Inferior parietal cortex (tissue), 1 donor: ENCODE results near the gene ZNF837.
A peak's percentile ranks its signal among the peaks of the same experiment; 100 is the strongest.
"Not testable (repeated sequence)": the region's sequence is repeated elsewhere in the genome, so short reads cannot be mapped to it uniquely, and the experiment has no call there.

Experiments used
- DNase-seq: peaks from one replicate; pipeline ENCODE4 v3.0.0-alpha.2; 2016; ENCODE audit errors: extremely low spot score

ZNF837 gene

DNA sequence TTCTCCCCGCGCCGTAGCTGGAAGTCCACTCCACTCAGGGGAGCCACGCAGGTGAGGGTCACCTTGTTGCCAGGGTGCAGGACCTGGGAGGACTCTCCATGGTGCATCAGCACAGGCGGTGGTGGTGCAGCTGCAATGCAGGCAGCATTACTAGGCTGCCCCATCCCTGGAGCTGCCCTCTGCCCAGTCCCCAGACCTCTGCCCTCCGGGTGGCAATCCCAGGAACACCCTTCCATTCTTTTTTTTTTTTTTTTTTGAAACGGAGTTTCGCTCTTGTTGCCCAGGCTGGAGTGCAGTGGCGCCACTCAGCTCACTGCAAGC is 29.3 kb downstream of the ZNF837 start:
- DNase-seq: no peak

DNA sequence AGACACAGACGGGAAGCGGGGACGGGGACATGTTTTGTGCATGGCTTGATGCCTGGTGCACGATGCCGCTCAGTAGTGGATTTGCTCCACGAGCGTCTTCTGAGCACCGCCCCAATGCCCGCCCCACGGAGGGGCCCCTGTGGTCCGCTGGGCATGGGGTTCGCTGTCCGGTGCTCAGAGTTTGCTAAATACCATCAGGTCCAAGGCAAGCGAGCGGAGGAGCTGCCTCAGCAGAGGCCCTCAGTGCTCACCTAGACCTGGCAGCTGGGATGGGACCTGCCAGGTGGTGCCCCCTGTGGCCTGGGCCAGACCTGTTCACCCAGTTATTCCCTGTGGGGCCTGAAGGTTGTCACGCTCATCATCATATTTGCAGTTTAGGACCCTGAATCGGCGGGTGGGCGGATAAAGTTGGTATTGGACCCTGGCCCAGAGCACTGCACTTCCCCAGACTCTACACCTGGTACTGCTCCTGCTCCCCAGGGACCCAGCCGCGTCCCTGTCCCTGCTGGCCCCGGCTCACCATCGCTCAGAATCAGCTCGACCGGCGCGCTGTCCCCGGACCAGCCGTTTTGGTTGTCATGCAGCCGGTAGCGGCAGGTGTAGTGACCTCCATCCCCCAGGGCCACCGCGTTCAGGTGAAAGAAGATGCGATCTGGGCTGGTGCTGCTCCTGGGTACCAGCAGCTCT is 29.8 kb downstream of the ZNF837 start:
- no peak for DNase-seq

DNA sequence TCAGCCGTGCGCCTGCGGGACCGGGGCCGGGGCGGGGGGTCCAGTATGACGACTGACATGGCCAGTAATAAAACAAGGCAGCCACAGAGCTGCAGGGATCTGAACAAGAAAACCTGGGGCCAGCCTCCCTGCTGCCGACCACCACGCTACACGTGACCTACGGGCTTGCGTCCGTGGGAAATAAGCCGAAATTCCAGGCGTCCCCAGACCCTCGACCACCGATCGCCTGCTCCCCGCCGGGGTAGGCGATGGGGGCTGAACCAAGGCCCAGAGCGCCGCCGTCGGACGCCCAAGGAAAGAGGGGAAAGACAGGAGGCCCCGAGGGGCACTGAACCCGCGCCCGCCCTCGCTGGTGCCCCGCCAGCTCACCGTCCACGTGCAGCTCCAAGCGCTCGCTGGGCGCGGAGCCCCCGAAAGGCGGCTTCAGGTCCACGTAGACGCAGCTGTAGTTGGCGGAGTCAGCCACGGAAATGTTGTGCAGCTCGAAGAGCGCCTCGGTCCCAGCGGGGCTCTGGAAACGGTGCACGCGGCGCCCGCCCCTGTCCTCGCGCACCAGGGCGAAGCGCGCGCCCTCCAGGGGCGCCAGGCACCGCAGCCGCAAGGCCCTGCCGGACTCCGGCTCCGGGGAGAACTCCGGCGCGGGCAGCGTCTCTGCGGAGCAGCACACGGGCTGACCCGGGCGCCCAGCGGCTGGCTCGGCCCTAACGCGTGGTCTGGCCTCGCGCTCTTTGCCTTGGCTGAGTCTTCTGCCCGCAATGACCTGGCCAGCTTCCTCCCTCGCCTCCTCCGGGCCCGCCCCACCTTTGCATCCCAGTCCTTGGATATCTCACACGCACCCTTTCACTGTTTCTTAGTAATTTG is 30.6 kb downstream of the ZNF837 start:
- DNase-seq: no peak

DNA sequence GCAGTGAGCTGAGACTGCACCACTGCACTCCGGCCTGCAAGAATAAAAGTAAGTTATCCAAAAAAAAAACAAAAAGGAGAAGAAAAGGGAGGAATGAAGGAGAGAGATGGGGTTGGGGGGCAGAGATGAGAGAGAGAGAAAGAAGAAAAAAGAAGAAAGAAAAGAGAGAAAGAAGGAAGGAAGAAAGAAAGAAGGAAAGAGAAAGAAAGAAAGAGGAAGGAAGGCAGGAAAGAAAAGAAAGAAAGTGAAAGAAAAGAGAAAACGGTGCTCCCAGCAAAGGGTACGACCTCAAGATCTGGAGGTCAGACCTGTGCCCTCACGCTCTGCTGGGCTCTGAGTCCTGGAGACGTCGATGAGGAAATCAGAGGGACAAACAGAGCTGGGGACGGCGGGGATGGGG is 31.2 kb downstream of the ZNF837 start:
- DNase-seq: no peak

DNA sequence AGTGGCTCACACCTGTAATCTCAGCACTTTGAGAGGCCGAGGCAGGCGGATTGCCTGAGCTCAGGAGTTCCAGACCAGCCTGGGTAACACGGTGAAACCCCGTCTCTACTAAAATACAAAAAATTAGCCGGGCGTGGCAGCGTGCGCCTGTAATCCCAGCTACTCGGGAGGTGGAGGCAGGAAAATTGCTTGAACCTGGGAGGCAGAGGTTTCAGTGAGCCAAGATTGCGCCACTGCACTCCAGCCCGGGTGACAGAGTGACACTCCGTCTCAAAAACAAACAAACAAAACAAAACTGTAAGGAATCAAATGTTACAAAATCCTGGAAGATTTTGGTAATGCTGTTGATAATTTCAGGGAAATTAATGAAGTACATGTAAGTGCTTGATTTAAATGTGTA is 32.8 kb downstream of the ZNF837 start:
- DNase-seq: not testable (repeated sequence)

DNA sequence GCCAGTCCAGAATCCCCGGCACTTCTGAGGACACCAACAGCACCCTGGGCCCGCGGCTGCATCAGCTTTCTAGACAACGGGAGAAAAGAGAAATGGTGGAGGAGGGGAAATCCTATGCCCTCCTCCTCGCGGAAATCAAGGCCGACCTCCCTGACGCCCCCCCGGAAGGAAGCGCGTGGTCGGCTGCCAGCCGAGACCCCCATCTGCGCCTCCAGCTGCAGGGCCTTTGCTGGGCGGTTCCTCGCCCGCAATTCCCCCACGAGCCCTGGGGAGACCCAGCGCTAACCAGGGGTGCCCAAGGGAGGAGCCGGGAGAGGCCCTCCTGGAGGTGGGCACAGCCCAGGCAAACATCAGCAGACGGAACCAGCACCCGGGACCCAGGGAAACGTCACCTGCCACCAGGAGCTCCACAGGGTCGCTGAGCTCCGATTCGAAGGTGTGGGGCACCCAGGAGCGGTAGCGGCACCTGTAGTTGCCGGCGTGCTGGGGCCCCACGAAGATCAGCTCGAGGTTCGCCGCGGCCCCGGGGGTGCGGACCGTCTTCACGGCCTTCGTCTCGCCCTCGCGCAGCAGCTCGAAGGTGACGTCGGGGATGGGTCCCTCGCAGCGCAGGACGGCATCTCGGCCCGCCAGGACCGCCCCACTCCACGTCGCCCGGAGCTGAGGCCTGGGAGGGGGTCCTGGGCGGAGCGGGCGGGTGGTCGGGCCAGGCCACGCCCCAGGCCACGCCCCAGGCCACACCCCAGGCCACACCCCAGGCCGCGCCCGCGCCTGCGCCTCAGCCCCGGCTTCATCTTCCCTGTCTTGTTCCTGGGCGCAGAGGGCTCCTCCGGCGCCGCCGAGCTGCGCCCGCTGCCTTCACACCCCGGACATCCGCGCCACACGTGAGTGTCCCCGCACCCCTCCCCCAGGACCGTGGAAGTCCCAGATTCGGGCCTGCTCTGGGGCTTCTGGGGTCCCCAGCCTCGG is 33.6 kb downstream of the ZNF837 start:
- DNase-seq: peak; percentile 70

DNA sequence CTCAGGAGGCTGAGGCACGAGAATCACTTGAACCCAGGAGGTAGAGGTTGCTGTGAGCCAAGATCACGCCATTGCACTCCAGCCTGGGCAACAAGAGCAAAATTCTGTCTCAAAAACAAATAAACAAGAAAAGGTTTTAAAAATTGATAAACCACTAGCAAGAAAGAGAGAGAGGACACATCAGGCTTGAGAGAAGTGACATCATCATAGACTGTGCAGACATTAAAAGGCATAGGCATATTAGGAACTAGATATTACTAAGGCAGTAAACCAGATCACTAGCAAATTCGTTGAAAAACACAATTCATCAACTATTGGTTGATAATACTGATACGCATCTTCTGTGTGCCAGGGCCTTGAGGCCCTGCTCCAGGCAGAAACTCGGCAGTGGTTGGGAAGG is 35.3 kb downstream of the ZNF837 start:
- DNase-seq: no peak

DNA sequence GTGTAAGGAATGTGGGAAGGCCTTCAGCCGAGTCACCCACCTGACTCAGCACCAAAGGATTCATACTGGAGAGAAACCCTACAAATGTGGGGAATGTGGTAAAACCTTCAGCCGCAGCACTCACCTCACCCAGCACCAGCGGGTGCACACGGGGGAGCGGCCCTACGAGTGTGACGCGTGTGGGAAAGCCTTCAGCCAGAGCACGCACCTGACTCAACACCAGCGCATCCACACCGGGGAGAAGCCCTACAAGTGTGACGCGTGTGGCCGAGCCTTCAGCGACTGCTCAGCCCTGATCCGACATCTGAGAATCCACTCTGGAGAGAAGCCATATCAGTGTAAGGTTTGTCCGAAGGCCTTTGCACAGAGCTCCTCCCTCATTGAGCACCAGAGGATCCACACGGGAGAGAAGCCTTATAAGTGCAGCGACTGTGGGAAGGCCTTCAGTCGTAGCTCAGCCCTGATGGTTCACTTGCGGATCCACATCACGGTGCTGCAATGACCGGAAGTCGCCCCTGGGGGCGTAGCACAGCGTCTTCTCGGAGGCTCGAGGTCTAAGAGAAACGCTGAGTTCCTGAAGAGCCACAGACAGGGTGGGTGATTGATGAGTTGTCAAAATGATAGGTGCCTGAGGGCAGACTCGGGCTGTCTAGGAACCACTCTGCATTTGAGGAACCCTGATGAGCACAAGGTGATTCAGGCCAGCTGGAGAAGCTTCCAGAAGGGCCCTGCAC is 41.8 kb downstream of the ZNF837 start:
- DNase-seq: no peak

DNA sequence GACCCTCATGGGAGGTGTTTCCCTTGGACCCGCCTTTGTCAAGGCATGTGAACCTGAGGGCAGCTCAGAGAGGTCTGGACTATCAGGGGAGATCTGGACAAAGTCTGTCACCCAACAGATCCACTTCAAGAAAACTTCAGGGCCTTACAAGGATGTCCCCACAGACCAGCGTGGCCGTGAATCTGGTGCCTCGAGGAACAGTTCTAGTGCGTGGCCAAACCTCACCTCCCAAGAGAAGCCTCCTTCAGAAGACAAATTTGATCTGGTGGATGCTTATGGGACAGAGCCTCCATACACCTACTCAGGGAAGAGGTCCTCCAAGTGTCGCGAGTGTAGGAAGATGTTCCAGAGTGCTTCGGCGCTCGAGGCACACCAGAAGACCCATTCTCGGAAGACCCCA is 42.5 kb downstream of the ZNF837 start:
- no peak for DNase-seq

DNA sequence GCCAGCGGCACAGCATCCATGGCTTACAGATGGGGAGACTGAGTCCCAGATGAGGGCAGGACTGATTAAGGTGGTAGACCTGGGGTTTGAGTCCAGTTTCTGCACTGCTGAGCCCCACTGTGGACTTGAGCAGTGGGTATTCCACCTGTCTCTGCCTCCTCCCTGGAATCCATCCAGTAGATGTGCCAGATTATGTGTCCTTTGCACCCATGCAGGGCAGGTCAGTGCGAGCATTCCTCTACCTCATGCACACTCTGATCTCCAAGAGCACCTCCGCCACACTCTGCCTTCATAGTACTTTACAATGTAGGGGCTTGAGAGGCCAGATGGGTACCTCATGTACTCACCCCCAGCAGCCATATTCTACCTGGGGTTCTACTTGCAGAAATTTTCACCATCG is 44.0 kb downstream of the ZNF837 start:
- DNase-seq: no peak

DNA sequence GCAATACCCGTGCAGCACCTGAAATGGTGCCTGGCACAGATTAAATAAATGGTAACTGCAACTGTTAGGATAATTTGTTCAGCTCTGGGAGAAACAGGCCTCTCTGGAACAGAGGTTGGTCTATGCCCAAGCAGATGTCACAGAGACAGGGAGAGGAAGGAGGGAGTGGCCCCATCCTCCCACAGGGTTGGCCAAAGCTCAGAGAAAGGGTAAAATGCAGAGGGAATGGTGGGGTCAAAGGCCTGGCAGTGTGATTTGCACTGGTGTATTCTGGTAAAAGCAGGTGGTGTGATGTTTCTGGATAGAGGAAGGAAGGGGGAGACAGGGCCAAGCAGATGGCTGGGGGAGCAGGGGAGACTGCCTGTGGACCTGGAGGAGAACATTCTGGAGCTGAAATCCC is 44.6 kb downstream of the ZNF837 start:
- DNase-seq: no peak

DNA sequence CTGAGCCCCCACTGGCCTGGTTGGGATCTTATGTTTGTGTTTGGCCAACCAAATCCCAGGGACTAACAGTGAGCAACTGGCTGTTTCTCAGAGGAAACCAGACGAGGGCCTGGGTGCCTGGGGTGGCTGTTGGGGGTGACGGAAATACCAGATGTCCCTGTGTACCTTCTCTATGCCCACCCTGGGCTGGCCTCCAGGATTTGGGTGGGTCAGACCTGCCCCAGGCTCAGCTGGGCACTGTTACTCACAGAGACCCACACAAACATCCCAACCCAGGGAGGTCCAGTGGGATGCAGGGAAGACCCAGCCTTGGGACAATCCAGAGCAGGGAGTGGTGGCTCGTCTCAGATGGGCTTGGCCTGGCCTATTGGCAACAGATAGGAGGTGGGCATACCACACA is 45.2 kb downstream of the ZNF837 start:
- DNase-seq: no peak

DNA sequence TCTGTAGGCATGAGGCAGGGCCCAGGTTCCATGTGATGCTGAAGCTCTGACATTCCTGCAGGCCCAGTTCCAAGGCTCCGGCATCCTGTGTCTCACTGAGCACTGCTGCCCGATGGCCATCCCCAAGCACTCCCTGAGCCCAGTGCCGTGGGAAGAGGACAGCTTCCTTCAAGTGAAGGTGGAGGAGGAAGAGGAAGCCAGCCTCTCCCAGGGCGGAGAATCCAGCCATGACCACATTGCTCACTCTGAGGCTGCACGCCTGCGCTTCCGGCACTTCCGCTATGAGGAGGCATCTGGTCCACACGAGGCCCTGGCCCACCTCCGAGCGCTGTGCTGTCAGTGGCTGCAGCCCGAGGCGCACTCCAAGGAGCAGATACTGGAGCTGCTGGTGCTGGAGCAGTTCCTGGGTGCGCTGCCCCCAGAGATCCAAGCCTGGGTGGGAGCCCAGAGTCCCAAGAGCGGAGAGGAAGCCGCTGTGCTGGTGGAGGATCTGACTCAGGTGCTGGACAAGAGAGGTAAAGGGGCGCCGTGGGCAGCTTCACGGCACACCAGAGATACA is 46.1 kb downstream of the ZNF837 start:
- DNase-seq: no peak

DNA sequence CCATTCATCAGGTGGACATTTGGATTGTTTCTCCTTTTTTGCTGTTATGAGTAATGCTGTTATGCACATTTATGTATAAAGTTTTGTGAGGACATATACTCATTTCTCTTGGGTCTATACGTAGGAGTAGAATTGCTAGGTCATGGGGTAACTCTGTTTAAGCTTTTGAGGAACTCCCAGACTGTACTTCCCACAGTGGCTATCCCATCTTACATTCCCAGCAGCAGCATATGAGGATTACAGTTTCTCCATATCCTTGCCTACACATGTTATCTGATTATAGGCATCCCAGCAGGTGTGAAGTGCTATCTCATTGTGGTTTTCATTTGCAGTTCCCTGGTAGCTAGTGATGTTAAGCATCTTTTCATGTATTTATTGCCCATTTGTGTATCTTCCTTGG is 48.1 kb downstream of the ZNF837 start:
- no peak for DNase-seq

DNA sequence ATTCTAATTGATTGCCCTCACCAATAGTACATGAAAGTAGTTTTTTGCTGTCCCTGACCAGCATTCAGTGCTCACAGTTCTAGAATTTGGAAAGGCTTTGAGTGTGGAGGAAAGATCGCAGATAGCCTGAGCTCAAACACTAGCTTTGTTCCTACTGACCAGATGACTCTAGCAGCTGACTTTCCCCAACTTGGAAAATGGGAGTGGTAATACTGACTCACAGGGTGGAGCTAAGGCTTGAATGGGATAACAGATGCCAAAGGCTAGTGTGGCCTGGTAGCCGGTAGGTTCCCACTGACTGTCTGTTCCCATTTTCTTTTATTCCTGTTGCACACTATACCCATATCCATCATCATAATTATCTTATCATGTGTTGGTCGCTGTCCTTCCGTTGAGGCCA is 50.4 kb downstream of the ZNF837 start:
- DNase-seq: peak; percentile 86

DNA sequence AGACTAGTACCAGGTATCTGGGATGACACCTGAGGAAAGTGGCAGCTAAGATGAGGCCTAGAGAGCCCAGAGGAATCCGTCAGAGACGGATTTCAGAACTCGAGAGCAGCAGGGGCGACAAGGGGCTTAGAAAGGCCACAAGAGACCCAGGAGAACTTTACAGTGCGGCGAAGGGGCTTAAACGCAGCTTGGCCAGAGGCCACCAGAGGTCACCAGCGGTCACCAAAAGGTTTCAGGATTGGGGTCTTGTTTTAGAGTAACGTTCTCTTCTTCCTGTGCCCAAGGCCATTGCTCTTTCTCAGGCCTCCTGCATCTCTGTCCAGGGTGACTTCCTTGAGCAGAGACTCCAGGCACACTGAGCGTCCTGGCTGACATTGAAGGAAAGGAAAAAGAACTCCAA is 51.8 kb downstream of the ZNF837 start:
- DNase-seq: no peak

DNA sequence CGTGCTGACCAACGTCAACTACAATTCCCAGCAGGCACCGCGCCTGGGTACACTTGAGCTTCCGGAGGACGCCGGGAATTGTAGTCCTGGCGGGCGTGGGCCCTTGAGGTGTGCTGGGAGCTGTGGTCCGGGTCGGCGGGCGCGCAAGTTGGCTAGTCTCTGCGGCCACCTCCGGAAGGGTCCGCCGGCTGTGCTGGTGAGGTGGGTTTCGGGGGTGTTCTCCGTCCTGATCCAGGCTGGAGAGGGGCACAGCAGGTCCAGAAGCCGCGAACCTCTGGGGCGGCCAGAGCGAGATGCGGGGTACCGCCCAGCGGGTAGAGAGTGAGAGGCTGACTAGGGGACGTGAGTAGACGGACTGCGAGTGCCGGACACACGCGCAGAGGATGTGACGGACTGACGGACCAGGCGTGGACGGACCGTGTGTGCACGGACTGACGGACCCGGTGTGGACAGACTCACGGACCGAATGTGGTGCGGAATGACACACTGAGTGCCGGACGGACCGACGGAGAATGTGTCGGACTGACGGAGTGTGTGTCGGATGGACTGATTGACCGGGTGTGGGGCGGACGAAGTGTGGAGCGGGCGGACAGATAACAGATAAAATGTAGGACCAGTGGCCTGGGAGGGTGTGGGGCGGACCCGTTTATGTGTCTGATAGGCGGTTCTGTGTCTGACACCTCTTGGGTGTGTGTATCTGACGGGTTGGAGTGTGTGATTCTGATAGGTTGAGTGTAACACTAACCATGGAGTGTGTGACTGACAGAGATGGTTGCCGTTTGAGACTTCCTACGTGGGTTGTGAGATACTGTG is 53.7 kb downstream of the ZNF837 start, which contains the start of gene ZSCAN22:
Gene ZSCAN22, plus strand, starts transcription at position 81 of the 813 bp plus-strand sequence. CDS start 7,809 bp downstream, outside the sequence.
- peak; percentile 98 for DNase-seq

DNA sequence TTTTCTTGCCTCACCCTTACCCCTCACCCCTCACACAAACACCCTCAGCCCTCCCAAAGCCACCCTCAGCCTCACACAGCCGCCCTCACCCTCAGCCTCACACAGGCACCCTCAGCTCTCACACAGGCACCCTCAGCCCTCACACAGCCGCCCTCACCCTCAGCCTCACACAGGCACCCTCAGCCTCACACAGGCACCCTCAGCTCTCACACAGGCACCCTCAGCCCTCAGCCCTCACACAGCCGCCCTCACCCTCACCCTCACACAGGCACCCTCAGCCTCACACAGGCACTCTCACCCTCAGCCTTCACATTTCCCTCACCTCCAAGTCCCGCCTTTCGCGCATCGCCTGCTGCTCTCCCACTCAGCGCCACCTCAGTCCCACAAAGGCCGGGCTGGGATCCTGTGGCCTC is 54.3 kb downstream of the ZNF837 start:
- no peak for DNase-seq

DNA sequence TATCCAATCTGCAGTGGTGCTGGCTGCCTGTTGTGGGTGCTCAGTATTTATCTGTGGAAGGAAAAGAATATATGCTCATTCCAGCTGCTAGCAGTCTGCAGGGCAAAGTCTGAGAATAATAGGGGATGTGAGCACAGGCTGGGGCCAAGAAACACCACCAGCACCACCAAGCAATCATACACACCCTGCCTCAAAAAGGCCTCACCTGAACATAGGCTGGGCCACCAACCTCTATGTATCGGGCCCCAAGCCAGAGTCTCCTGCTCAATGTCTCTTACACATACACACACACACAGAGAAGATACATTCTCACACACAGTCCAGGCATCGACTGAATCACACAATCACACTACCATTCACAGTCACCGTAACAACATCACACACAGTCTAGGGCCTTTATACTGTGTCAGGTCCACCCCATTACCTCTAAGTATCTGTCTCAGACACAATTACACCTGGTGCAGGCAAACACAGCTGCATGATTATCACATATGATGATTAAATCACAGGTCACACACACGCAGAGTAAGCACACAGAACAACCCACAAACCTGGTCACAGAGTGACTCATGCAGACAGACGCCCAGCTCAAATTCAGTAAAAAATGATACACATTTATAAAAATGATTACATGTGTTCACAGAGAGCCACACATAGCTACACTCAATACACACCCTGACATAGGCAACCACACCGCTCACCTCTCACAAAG is 55.4 kb downstream of the ZNF837 start:
- no peak for DNase-seq

DNA sequence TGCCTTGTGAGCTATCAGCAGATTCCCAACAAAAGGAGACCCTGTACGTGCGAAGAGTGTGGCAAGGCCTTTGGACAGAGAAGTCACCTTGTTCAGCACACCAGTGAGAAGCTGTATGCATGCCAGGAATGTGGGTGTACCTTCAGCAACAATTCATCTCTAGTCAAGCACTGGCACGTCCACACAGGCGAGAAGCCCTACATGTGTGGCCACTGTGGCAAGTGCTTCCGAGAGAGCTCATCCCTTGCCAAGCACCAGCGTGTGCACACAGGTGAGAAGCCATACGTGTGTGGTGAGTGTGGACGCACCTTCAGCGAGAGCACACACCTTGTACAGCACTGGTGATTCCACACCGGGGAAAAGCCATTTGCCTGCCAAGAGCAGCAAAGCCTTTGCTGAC is 61.6 kb downstream of the ZNF837 start:
- no peak for DNase-seq
